BJ (cell line): ENCODE data around the gene COG5. TPM values are rescaled to one million over a fixed set of nuclear protein-coding genes. Genes with fewer than 3 reads are reported as not detected.

ENCODE experiments used
- CTCF ChIA-PET: fragments of 350-600 bp; formaldehyde crosslinking; extraction: SDS; loops from one replicate; lab custom pipeline; 2021; ENCODE audit warnings: antibody characterized with exemption, inconsistent platforms; lab: Yijun Ruan, JAX
- POLR2A ChIA-PET: fragments of 300-600 bp; sonication (Branson Sonifier 250); formaldehyde crosslinking; extraction: SDS; loops from one replicate; lab custom pipeline; 2021; ENCODE audit warnings: antibody characterized with exemption; lab: Charles Lee
- DNase-seq: peaks from one replicate; pipeline ENCODE4 v3.0.0-alpha.2; 2011; ENCODE audit warnings: low read depth
- H3K27me3 ChIP-seq: 2 replicates; pipeline ENCODE4 v1.6.0; 2011; ENCODE audit warnings: low read length; ENCODE audit not compliant: control insufficient read depth, insufficient read depth
- H3K36me3 ChIP-seq: 2 replicates; pipeline ENCODE4 v1.5.1; 2011; ENCODE audit warnings: low read length; ENCODE audit not compliant: control insufficient read depth, insufficient read depth
- H3K4me3 ChIP-seq: 2 replicates; pipeline ENCODE4 v1.5.1; 2011; ENCODE audit warnings: low read depth, mild to moderate bottlenecking, control low read depth, low read length
- CTCF ChIP-seq: IDR thresholded peaks from 2 replicates; pipeline ENCODE4 v1.5.1; 2011; ENCODE audit warnings: low read depth, mild to moderate bottlenecking, control low read depth, inconsistent platforms, low read length, moderate library complexity; ENCODE audit not compliant: insufficient read depth
- polyA plus RNA-seq: library from polyadenylated mRNA; depleted of rRNA; stranded (reverse); fragments of >200 nt; gene quantifications from 2 replicates; pipeline ENCODE4 v1.2.3, GENCODE V29; 2011

Gene COG5
- polyA plus RNA-seq, 1 experiment = 20.5 TPM

DNA sequence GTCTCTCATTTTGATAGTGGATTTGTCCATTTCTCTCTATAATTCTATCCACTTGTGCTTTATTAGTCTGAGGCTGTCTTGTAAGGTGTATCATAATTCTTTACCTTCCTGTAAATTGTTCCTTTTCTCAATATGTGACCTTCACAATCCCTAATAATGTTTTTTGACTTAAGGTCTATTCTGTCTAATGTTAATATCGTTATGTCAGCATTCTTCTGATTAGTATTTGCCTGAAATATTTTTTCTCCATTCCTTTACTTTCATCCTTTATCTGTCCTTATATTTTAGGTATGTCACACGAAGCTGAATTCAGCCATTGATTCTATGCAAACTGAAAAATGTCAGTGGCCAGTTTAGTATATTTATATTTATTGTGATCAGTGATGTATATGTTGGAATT lies 295.1 kb downstream of the COG5 start:
- ChIA-PET CTCF (interaction anchor here (1.2 kb wide), 1 partner anchor 14 kb away, joined by 4 read pairs; no protein-coding TSS in a partner anchor), POLR2A (no interaction called here)
- Histone ChIP-seq H3K36me3 (no peaks in the 10 kb centered on the region; the same call in 1 of the 2 replicates), H3K27me3 (no peaks in the 10 kb centered on the region), H3K4me3 (no peak overlapping the region)
- DNase-seq = no peak
- TF ChIP-seq CTCF = no peak

GRCh38 chr7:107267138-107267537 lies 296.6 kb downstream of the COG5 start:
- DNase-seq = no peak
- Histone ChIP-seq H3K36me3 (peaks cover 2% of the 10 kb centered on the region), H3K27me3 (no peaks in the 10 kb centered on the region), H3K4me3 (no peak overlapping the region)
- TF ChIP-seq CTCF = no peak
- CTCF ChIA-PET = interaction anchor here (0.5 to 1.1 kb wide), 2 partner anchors 15 to 26 kb away, joined by 3 read pairs; no protein-coding TSS in a partner anchor
- POLR2A ChIA-PET = no interaction called here

GRCh38 chr7:107264723-107265122 lies 299.0 kb downstream of the COG5 start:
- H3K36me3 ChIP-seq = peaks cover 2% of the 10 kb centered on the region
- no peaks in the 10 kb centered on the region for H3K27me3 ChIP-seq
- H3K4me3 ChIP-seq = no peak overlapping the region
- POLR2A ChIA-PET = no interaction called here
- DNase-seq = no peak
- CTCF ChIA-PET = interaction anchor here (0.6 to 1.6 kb wide), 2 partner anchors 15 to 27 kb away, joined by 3 read pairs; no protein-coding TSS in a partner anchor
- no peak for TF ChIP-seq CTCF

DNA sequence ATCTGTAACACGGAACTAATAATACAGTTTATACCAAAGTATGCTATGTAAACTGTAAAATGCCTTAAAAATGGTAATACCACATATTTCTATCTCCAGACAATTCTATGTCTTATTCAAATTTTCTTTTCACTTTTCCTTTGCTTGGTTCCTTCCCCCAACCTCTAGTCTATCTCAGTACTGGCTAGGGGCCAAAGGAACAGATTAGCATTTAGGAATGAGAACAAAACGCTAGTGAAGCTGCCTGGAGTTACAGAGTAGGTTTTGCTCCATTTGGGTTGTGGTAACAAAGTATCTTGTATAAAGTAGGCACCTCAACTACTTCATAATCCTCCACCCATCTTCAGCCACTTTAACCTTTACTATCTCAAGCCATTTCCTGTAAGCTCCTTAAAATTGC lies 300.9 kb downstream of the COG5 start:
- ChIA-PET CTCF (interaction anchor here (0.6 to 0.8 kb wide), 2 partner anchors 13 to 15 kb away, joined by 3 read pairs; no protein-coding TSS in a partner anchor), POLR2A (interaction anchor here (0.6 kb wide), 1 partner anchor 767 kb away, joined by 10 read pairs; no protein-coding TSS in a partner anchor)
- H3K27me3 ChIP-seq = no peaks in the 10 kb centered on the region
- no peak for TF ChIP-seq CTCF
- no peak overlapping the region for H3K4me3 ChIP-seq
- peaks cover 2% of the 10 kb centered on the region; the same call in 1 of the 2 replicates for H3K36me3 ChIP-seq
- DNase-seq = no peak

DNA sequence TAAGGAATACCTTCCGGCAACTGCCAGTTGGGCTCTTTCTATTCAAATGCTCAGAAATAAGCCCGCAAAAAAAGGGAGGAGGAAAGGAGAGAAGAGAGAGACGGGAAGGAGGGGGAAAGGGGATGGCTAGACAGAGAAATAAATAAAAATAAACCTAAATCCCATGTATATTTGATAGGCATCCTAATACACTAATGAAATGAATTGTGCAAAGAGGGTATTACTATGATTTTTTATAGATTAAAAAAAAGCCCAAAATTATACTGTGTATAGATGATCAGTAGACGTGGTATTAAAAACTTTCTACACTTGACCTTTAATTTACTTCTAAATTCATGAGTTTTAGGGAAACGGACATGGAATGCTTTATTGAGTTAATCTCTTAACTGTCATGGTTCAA lies 305.0 kb downstream of the COG5 start:
- POLR2A ChIA-PET = interaction anchor here (0.6 kb wide), 1 partner anchor 17 kb away, joined by 4 read pairs; no protein-coding TSS in a partner anchor
- TF ChIP-seq CTCF = no peak
- CTCF ChIA-PET = interaction anchor here (0.9 kb wide), 1 partner anchor 50 kb away, joined by 3 read pairs; no protein-coding TSS in a partner anchor
- Histone ChIP-seq H3K27me3 (no peaks in the 10 kb centered on the region), H3K36me3 (peaks cover 2% of the 10 kb centered on the region; the same call in 1 of the 2 replicates), H3K4me3 (no peak overlapping the region)
- no peak for DNase-seq
